HG02623 (cell line): Measurements from ENCODE around the gene COMT.

Experiments used
- ATAC-seq: cut with Tn5 transposase; IDR thresholded peaks from one replicate; pipeline ENCODE4 v1.9.1; 2021; ENCODE audit warnings: moderate library complexity; ENCODE audit not compliant: unreplicated experiment

COMT gene

DNA sequence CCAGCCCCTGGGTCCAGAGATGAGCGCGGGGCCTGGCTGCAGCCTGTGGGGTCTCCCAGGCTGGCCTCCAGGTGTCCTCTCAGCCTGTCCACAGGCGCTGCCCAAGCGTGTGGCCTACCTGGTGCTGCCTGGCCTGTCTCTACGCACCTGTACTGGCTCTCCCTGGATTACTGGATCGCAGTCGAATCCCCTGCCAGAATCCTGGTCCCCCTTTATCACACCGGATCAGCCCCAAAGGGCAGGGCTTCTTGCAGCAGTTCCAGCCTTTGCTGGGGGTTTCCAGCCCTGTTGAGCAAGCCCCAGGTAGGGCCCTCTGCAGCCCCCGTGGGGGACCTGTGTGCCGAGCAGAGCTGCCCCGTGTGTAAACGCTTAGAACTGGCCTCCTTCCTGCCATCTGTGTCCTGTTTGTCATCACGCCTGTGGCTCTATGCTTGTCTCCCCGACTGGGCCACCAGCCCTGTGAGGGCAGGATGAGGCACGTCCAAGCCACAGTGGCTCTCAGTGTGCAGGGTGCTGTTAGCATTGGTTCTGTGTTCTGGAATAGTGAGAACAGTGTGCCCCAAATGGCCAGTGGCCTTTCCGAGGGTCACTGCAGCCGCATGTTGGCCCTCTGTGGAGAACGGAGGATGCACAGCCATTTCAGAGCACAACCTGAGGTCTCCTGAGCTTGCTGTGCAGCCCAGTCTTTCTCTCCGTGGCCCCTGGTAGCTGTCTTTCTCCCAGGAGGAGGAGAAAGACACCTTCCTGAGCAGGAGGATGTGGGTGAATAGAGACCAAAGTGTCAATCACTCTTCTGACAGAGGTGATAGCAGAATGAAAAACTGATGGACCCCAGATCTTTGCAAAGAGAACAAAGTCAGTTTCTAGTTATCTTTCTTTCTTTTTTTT is 13.9 kb downstream of the COMT start:
- ATAC-seq: no peak

DNA sequence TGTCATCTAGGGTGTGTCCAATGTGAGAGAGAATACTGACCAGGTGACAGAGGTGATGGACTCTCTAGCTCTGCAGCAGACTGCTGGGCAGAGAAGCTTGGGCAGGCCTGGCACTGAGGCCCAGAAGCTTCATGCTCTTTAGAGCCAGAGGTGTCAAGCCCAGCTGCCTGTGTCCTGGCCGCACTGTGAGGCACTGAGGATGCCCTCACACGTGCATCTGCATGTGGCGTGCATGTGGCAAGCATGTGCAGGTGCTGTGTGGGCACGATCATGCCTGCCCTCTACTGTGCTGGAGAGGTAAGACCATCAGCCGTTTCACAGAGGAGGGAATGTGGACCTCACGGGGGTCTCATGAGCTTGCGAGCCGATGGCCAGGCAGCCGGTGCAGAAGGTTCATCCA is 15.9 kb downstream of the COMT start:
- ATAC-seq: no peak

DNA sequence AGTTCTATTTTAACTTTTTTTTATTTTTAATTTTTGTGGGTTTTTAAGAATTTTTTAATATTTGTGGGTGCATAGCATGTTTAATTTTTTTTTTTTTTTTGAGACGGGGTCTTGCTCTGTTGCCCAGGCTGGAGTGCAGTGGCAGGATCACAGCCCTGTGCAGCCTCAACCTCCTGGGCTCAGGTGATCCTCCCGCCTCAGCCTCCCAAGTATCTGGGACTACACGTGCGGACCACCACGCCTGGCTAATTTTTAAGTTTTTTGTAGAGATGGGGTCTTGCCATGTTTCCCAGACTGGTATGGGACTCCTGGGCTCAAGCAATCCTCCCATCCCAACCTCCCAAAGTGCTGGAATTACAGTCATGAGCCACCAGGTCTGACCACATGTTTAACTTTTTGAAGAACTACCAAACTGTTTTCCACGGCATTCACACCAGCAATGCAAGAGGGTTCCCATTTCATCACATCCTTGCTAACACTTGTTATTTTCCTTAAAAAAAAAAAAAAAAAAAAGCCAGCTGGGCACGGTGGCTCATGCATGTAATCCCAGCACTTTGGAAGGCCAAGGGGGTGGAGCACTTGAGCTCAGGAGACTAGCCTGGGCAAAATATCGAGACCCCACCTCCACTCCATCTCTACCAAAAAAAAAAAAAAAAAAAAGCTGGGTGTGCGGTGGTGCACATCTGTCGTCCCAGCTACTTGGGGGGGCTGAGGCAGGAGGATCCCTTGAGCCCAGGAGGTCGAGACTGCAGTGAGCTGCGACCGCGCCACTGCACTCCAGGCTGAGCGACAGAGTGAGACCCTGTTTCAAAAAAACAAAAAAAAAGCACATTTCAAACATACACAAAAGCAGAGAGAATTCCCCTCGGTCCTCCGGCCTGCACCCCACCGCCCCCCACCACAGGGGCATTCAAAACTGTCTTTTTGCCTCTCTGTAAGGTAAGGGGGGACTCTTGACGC is 16.8 kb downstream of the COMT start:
- no peak for ATAC-seq

DNA sequence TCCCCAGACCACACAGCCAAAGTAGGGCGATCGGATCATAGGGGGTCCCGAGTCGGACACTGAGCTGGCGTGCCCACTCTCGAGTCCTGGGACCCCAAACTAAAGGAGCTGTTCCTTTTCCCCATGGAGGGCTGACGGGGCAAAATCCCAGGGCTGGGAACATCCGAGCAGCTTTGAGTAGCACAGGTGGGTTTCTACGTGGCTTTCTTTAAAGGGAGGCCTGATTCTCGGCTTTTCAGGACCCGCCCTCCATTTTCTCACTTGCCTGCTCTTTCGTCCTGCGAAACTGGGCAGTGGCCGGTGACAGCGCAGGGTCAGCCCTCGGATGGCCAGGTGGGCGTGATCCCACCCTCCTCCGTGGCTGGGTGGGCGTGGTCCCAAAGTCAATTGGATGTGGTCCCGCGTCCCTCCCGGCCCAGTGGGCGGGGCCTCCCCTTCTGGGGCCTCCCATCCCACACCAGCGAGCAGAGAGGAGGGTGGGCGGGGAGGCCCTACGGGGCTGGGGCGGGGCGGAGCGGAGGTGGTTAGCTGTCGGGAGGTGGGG is 17.5 kb downstream of the COMT start:
- ATAC-seq: no peak

DNA sequence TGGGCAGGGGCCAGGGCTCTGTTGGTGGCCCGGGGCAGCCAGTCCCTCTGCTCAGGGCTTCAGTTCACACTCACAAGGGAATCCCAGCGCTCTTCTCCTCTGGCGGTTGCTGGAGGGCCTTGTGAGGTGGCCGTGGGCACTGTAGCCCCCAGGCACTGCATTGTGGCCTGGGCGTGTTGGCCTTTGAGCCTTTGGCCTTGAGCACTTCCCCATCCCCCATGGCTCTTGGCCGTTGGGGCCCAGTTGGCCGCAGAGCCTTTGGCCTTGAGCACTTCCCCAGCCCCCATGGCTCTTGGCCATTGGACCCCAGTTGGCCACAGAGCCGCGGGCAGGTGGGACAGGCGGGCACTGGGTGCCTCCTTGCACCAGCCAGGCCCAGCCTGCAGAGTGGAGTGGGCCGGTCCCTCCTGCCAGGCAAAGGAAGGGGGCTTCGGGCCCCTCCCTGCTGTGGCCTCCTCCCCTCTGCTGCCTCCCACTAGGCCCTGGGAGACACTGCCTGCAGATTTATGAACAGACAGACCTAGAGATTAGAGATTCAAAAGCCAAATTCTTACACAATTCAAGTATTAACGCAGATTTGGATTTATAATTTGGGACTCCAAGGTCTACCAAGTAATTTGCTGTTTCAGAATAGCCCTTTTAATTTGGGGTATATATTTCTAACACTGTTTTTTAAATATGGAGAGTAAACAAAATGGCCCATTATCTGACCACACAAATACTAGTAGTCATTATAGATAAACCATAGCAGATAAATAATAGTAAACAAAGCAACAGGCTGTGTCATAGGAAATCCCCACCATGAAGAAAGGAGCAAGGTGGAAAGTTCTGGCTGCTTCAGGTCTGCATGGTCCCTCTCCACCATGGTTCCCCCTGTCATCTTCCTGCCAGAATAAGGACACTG is 18.3 kb downstream of the COMT start:
- ATAC-seq: no peak

DNA sequence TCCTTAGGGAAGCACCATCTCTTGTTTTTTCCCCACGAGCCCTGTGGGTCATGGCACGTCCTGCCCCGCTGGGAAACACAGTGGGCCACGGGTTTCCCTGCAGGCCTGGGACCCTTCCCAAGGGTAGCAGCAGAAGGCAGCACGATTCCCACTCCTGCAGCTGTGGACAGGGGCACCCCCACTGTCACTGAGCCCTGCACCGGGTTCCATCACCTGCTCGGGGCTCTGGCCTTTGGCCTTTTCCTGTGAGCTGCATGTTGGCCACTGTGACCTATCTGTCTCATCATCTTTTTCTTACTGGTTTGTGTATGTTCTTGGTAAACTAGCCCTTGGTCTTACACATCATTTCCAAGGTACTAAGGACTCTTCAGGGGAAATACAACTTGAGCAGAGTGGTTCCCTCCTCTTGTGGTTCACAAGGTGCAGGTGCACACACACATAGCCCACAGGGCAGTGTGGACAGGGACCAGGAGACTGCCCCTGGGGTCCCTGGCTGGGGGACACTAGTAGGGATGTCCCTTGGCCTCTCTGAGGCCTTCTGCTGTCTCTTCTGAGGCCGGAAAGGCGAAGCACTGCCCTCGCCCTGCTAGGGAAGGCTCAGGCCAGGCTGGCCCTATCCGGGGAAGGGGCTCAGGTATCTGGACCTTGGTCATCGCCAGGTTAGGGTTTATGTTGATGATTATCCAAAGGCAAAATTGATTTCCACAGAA is 19.1 kb downstream of the COMT start:
- no peak for ATAC-seq

DNA sequence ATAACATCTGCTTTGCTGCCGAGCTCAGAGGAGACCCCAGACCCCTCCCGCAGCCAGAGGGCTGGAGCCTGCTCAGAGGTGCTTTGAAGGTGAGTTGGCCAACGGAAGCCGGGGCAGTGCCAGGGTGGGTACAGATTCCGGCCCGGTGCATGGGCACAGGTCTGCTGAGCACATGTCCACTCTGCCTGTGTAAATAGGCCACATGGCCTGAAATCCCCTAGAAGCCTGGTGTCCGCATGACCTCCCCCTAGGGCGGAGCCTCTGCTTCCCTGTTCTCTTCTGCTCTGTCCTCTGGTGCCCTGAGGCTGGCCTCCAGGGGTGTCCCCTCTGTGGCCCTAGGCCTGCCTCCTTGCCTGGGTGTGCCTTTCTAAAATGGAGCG is 19.6 kb downstream of the COMT start:
- ATAC-seq: no peak

DNA sequence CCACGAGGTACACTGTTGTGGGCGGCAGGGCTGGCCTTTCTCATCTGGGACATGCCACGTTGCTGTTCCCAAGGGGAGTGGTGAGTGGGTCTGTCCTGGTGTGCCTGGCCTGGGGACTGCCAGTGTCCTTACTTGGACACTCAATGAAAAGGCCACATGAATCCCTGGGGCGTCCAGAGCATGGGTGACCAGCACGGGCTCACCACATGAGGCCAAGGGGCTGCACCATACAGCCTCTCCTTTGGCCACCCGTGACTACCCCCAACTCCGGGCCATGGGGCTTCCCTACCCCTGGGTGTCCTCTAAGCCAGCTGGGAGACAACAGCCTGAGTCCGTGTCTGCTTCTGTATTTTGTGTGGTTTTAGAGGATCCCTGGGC is 20.3 kb downstream of the COMT start:
- ATAC-seq: no peak

DNA sequence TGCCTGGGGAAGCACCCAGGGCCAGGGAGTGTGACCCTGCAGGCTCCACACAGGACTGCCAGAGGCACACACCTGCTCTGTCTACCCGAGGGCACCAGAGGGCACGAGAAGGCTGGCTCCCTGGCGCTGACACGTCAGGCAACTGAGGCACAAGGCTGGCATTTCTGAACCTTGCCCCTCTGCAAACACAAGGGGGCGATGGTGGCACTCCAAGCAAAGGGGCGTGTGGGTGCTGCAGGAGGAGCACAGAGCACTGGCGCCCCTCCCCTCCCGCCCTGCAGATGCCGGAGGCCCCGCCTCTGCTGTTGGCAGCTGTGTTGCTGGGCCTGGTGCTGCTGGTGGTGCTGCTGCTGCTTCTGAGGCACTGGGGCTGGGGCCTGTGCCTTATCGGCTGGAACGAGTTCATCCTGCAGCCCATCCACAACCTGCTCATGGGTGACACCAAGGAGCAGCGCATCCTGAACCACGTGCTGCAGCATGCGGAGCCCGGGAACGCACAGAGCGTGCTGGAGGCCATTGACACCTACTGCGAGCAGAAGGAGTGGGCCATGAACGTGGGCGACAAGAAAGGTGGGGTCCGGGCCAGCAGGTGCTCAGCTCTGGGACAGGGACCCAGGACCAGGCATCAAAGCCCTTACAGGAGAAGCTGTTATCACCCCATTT is 20.8 kb downstream of the COMT start:
- ATAC-seq: no peak

DNA sequence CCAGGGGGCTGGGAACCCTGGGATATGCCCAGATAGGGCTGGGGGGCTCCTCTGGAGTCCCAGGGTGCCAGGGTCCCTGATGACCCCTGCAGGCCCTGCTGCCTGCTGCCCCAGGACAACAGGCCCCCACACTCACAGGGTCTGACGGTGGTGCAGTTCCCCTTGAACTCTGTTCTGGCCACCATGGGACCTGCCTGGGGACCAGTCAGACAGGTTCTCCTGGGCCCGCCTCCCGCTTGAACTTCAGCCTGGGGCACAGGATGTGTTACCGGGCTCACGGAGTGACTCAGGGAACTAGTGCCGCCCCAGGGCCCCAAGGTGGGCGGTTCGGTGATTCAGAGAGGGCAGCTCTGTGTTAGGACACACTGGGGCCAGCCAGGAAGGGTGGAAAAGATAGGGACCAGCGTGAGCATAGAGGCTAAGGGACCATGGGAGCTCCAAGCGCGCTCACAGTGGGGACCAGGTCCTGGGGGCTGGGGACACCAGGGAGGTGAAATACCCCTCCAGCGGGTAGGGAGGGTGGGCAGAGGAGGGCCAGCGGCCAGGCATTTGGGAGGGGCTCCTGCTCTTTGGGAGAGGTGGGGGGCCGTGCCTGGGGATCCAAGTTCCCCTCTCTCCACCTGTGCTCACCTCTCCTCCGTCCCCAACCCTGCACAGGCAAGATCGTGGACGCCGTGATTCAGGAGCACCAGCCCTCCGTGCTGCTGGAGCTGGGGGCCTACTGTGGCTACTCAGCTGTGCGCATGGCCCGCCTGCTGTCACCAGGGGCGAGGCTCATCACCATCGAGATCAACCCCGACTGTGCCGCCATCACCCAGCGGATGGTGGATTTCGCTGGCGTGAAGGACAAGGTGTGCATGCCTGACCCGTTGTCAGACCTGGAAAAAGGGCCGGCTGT is 21.6 kb downstream of the COMT start:
- no peak for ATAC-seq

DNA sequence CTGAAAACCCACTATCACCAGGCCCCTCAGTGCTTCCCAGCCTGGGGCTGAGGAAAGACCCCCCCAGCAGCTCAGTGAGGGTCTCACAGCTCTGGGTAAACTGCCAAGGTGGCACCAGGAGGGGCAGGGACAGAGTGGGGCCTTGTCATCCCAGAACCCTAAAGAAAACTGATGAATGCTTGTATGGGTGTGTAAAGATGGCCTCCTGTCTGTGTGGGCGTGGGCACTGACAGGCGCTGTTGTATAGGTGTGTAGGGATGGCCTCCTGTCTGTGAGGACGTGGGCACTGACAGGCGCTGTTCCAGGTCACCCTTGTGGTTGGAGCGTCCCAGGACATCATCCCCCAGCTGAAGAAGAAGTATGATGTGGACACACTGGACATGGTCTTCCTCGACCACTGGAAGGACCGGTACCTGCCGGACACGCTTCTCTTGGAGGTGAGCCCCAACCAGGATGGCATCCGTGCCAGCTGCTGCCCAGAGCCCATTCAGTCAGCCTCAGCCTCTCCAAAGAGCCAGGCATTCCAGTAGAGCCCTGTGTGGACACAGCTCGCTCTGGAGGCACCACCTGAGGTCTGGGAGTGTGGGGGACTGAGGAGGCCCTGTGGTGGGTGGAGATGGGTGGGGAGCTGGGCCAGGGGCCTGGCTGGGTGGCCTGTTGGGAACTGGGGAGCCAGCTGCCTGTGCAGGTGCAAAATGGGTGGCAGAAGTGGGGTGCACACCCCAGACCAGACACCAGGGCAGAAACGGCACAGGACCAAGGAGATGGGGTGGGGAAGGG is 22.5 kb downstream of the COMT start:
- no peak for ATAC-seq

DNA sequence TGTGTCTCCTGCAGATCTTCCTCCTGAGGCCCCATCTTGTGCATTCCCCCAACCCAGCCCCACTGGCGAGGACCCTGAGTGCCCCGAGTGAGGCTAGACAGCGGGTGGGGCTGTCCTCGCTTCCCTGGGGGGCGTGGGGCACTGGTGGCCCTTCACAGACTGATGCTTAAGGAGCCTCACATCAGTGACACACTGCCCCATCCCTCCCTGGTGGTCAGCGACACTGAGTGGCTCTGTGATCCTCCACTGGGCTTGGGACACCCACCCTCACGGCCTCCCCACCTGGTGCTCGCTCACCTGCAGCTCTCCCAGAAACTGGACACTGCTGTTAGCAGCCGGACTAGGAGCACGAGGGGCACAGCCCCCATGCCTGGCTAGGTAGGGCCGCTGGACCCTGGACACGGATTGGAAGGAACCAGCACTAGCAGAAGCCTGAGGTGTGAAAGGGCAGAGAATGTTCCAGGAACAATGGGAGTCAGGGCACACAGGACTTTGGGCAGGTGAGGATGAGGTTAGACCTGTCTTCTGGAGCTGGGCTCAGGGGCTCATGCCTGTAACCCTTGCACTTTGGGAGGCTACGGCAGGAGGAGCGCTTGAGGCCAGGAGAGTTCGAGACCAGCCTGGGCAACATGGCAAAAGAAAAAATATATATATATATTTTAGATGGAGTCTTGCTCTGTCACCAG is 23.3 kb downstream of the COMT start:
- no peak for ATAC-seq

DNA sequence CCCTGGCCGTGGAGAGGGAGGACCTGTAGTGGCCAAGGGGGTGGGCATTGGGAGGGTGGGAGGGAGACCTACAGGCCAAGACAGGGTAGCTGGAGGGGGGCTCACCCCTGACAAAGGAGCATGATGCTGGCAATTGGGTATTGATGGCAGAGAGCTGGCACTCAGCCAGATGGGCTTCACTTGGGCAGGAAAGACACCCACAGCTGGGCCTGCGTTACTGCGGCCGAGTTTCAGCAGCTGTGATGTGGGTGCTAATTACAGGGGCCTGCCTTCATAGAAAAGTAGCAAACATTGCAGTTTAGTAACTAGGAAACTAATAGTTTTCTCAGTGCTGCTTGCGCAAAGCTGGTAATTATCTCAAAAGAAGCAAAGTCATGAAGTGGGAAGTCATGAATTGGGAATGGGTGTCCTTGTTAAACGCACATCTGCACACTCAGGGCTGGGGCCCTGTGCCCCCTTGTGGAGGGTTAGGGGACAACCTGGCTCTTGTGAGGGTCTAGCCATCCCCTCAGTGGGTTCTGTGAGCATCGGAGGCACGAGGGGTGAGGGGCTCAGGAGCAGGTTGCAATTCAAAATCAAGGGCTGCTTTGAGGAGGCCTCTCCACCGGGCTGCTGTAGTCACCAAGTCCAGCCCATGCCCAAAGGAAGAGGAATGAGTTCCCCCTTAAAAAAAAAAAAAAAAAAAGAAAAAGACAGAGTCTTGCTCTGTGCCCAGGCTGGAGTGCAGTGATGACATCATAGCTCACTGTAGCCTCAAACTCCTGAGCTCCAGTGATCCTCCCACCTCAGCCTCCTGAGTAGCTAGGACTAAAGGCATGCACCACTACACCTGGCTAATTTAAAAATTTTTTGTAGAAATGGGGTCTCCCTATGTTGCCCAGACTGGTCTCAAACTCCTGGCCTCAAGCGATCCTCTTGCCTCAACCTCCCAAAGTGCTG is 24.5 kb downstream of the COMT start:
- no peak for ATAC-seq

DNA sequence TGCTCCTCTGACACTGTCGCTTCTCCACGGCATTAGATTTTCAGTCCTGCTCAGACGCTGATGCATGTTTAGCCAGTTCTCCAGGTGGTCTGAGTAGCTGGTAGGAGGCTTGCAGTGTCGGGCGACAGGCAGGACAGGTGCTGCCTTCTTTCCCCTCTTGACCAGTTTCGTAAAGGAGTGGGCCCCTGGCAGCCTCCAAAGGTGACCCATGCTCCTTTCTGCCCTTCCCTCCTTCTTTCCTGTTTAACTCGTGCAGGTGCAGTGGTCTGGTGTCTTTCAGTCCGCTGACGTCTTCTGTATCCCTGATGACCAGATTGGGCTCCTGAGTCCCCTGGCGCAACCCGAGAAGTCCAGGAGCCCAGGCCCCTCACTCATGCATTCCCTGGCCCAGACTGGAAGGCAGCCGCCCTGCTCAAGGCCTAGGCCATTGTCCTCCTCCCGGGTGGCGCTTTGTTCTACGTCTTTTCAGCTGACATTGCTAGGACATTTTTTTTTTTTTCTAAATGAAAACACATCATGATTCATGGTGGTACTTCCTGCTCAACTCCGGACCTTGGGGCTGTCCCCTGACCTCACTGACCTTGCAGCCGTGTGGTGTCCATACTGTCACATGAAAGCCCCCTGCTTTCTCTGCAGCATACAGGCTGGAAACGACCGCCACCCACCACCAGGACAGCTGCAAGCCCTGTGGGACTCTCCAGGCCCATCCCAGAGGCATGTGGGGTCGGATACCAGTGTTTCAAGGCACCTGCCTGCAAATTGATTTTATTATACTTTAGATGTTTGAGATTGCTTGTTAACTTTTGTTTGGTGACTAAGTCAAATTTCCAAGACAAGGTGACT is 25.6 kb downstream of the COMT start:
- ATAC-seq: no peak

DNA sequence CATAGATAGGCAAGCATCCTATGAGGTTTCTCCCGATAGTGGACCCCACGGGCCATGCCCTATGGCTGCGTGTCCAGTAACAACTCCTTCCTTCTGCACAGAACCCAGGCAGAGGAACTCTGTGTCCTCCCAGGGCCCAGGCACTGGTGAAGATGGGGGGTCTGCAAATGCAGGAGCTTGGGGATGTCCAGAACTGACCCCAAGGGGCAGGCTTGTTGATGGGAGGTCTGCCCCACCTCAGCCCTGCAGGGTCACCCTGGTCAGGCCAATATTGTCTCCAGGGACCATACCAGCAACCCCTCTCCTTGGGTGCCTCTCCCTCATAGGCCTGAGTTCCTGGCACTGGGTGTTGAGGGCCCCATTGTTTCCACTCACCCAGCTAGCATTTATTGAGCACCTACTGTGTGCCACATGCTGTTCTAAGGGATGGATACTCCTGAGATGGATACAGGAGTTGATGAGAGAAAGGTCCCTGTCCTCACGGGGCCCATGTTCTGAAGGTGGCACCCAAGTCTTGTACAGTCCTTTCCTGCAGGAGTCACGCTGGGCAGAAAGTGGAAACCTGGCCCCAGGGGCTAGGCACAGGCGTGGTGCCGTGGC is 26.4 kb downstream of the COMT start:
- no peak for ATAC-seq
